Activated CD8-positive, alpha-beta memory T cell treated with anti-CD3 and anti-CD28 coated beads, Interleukin-2, amount 10 ng/mL, durations not matched to agents 7 days and 5 days (primary cell): Measurements from ENCODE around the gene CAAP1. TPM values are rescaled to one million over a fixed set of nuclear protein-coding genes. Genes with fewer than 3 reads are reported as not detected.

Experiments
- ATAC-seq: fragments of 150-1000 bp; cut with Tn5 transposase; one replicate; pipeline ENCODE4 v1.10.0; 2021; ENCODE audit warnings: moderate library complexity
- CTCF ChIA-PET: fragments of 350-600 bp; sonication (Branson Sonifier 250); formaldehyde crosslinking; loops from one replicate; lab custom pipeline; 2021; ENCODE audit warnings: antibody characterized with exemption; lab: Charles Lee
- DNase-seq: peaks from one replicate; pipeline ENCODE4 v3.0.0-alpha.2; 2020
- H3K27ac Mint-ChIP-seq: one replicate; pipeline ENCODE4 v1.8.0; 2021; ENCODE audit warnings: mild to moderate bottlenecking, mixed read lengths
- H3K27me3 Mint-ChIP-seq: one replicate; pipeline ENCODE4 v1.8.0; 2021; ENCODE audit warnings: mixed read lengths
- H3K36me3 Mint-ChIP-seq: one replicate; pipeline ENCODE4 v1.8.0; 2021; ENCODE audit warnings: mild to moderate bottlenecking, mixed read lengths
- H3K4me1 Mint-ChIP-seq: one replicate; pipeline ENCODE4 v1.8.0; 2021; ENCODE audit warnings: mixed read lengths
- H3K4me3 Mint-ChIP-seq: one replicate; pipeline ENCODE4 v1.8.0; 2021; ENCODE audit warnings: mild to moderate bottlenecking, moderate library complexity, mixed read lengths
- H3K9me3 Mint-ChIP-seq: one replicate; pipeline ENCODE4 v1.8.0; 2022; ENCODE audit warnings: low read depth, mixed read lengths
- total RNA-seq, 2 experiments: library from RNA; stranded (reverse); gene quantifications; one replicate each; pipeline ENCODE4 v1.2.3, GENCODE V29; 2021

CAAP1 gene
- total RNA-seq = 10 to 100 TPM; 18.0 to 18.1 TPM

GRCh38 chr9:26892251-26893029 is at the start of gene CAAP1:
CAAP1 (minus strand) TSS chr9:26892802; CDS start chr9:26892715, 87 bp downstream.
- Mint-ChIP-seq H3K4me1 (peaks cover 31% of the 10 kb centered on the region), H3K4me3 (peak within 1 kb of the TSS; percentile 86), H3K27ac (peak within 1 kb of the TSS; percentile 98), H3K27me3 (no peaks in the 10 kb centered on the region), H3K36me3 (peaks cover 6% of the 10 kb centered on the region), H3K9me3 (peaks cover 2% of the 10 kb centered on the region)
- peak; percentile 95 for ATAC-seq
- DNase-seq = peak; percentile 95
- CTCF ChIA-PET = interaction anchor here (0.8 to 2.4 kb wide), 9 partner anchors 13 to 134 kb away, joined by 3 to 13 read pairs (median 3); partner anchors contain the start of genes IFT74 and PLAA

- peak overlapping the region; percentile 71 for H3K27ac Mint-ChIP-seq
- DNase-seq (no peak), ATAC-seq (peak; percentile 31)
- CTCF ChIA-PET = no interaction called here
- H3K27me3 Mint-ChIP-seq = no peaks in the 10 kb centered on the region
- H3K4me1 Mint-ChIP-seq = peaks cover 66% of the 10 kb centered on the region
- H3K4me3 Mint-ChIP-seq = peak overlapping the region; percentile 6
- H3K36me3 Mint-ChIP-seq = peaks cover 60% of the 10 kb centered on the region
- no peaks in the 10 kb centered on the region for H3K9me3 Mint-ChIP-seq
These were observed 48.2 kb upstream of the CAAP1 start for GRCh38 chr9:26940779-26941178.

- peak; percentile 37 for ATAC-seq
- H3K36me3 Mint-ChIP-seq = peaks cover 55% of the 10 kb centered on the region
- CTCF ChIA-PET = no interaction called here
- no peaks in the 10 kb centered on the region for H3K9me3 Mint-ChIP-seq
- H3K27ac Mint-ChIP-seq = peak overlapping the region; percentile 71
- no peaks in the 10 kb centered on the region for H3K27me3 Mint-ChIP-seq
- no peak for DNase-seq
- H3K4me3 Mint-ChIP-seq = peak overlapping the region; percentile 6
- peaks cover 59% of the 10 kb centered on the region for H3K4me1 Mint-ChIP-seq
These were observed 47.5 kb upstream of the CAAP1 start for GRCh38 chr9:26939955-26940711.

GRCh38 chr9:26937816-26938371 is 45.3 kb upstream of the CAAP1 start:
- peaks cover 40% of the 10 kb centered on the region for H3K36me3 Mint-ChIP-seq
- no peaks in the 10 kb centered on the region for H3K27me3 Mint-ChIP-seq
- no peak overlapping the region for H3K27ac Mint-ChIP-seq
- ATAC-seq (no peak), DNase-seq (no peak)
- H3K4me1 Mint-ChIP-seq = peaks cover 38% of the 10 kb centered on the region
- H3K9me3 Mint-ChIP-seq = no peaks in the 10 kb centered on the region
- CTCF ChIA-PET = no interaction called here
- no peak overlapping the region for H3K4me3 Mint-ChIP-seq

GRCh38 chr9:26935847-26936246 is 43.2 kb upstream of the CAAP1 start:
- Mint-ChIP-seq H3K27me3 (no peaks in the 10 kb centered on the region), H3K4me3 (no peak overlapping the region), H3K36me3 (peaks cover 38% of the 10 kb centered on the region), H3K27ac (no peak overlapping the region), H3K4me1 (peaks cover 24% of the 10 kb centered on the region), H3K9me3 (no peaks in the 10 kb centered on the region)
- CTCF ChIA-PET = interaction anchor here (1.5 kb wide), 1 partner anchor 12 kb away, joined by 4 read pairs; no protein-coding TSS in a partner anchor
- ATAC-seq (no peak), DNase-seq (no peak)

GRCh38 chr9:26928902-26929495 is 36.4 kb upstream of the CAAP1 start:
- CTCF ChIA-PET = interaction anchor here (1.1 to 2.1 kb wide), 2 partner anchors 10 to 37 kb away, joined by 3 to 6 read pairs; no protein-coding TSS in a partner anchor
- no peak overlapping the region for H3K4me3 Mint-ChIP-seq
- no peaks in the 10 kb centered on the region for H3K27me3 Mint-ChIP-seq
- DNase-seq (no peak), ATAC-seq (no peak)
- no peaks in the 10 kb centered on the region for H3K4me1 Mint-ChIP-seq
- peaks cover 33% of the 10 kb centered on the region for H3K36me3 Mint-ChIP-seq
- no peaks in the 10 kb centered on the region for H3K9me3 Mint-ChIP-seq
- H3K27ac Mint-ChIP-seq = no peak overlapping the region

- DNase-seq = no peak
- Mint-ChIP-seq H3K27ac (no peak overlapping the region), H3K27me3 (no peaks in the 10 kb centered on the region), H3K4me3 (no peak overlapping the region), H3K9me3 (no peaks in the 10 kb centered on the region), H3K4me1 (no peaks in the 10 kb centered on the region), H3K36me3 (peaks cover 51% of the 10 kb centered on the region)
- no peak for ATAC-seq
- CTCF ChIA-PET = no interaction called here
These were observed 33.0 kb upstream of the CAAP1 start for GRCh38 chr9:26925609-26926008.

- no peaks in the 10 kb centered on the region for H3K4me1 Mint-ChIP-seq
- CTCF ChIA-PET = interaction anchor here (2.4 kb wide), 1 partner anchor 9 kb away, joined by 6 read pairs; no protein-coding TSS in a partner anchor
- no peaks in the 10 kb centered on the region for H3K27me3 Mint-ChIP-seq
- DNase-seq (no peak), ATAC-seq (no peak)
- H3K9me3 Mint-ChIP-seq = no peaks in the 10 kb centered on the region
- peaks cover 68% of the 10 kb centered on the region for H3K36me3 Mint-ChIP-seq
- no peak overlapping the region for H3K27ac Mint-ChIP-seq
- no peak overlapping the region for H3K4me3 Mint-ChIP-seq
These were observed 27.1 kb upstream of the CAAP1 start for GRCh38 chr9:26919698-26920097.

- Mint-ChIP-seq H3K36me3 (peaks cover 44% of the 10 kb centered on the region), H3K9me3 (no peaks in the 10 kb centered on the region), H3K27ac (no peak overlapping the region), H3K4me1 (no peaks in the 10 kb centered on the region), H3K4me3 (no peak overlapping the region), H3K27me3 (no peaks in the 10 kb centered on the region)
- CTCF ChIA-PET = no interaction called here
- ATAC-seq = no peak
- DNase-seq = no peak
These were observed 20.6 kb upstream of the CAAP1 start for GRCh38 chr9:26913138-26913668.

GRCh38 chr9:26904671-26905070 is 12.1 kb upstream of the CAAP1 start:
- no peak overlapping the region for H3K4me3 Mint-ChIP-seq
- no peak for ATAC-seq
- H3K27ac Mint-ChIP-seq = no peak overlapping the region
- no peaks in the 10 kb centered on the region for H3K4me1 Mint-ChIP-seq
- CTCF ChIA-PET = interaction anchor here (1.4 kb wide), 1 partner anchor 13 kb away, joined by 3 read pairs; no protein-coding TSS in a partner anchor
- H3K27me3 Mint-ChIP-seq = no peaks in the 10 kb centered on the region
- DNase-seq = no peak
- peaks cover 36% of the 10 kb centered on the region for H3K36me3 Mint-ChIP-seq
- no peaks in the 10 kb centered on the region for H3K9me3 Mint-ChIP-seq

GRCh38 chr9:26904070-26904469 is 11.5 kb upstream of the CAAP1 start:
- no peak overlapping the region for H3K27ac Mint-ChIP-seq
- CTCF ChIA-PET = no interaction called here
- H3K9me3 Mint-ChIP-seq = no peaks in the 10 kb centered on the region
- H3K27me3 Mint-ChIP-seq = no peaks in the 10 kb centered on the region
- ATAC-seq (no peak), DNase-seq (no peak)
- H3K4me1 Mint-ChIP-seq = no peaks in the 10 kb centered on the region
- H3K36me3 Mint-ChIP-seq = peaks cover 33% of the 10 kb centered on the region
- H3K4me3 Mint-ChIP-seq = no peak overlapping the region

GRCh38 chr9:26893030-26893676 is 551 bp upstream of the CAAP1 start:
- Mint-ChIP-seq H3K4me3 (peak overlapping the region; percentile 86), H3K27ac (peak overlapping the region; percentile 98), H3K27me3 (no peaks in the 10 kb centered on the region)

More at GRCh38 chr9:26893030-26893676, 551 bp upstream of the CAAP1 start:
- DNase-seq (no peak), ATAC-seq (no peak)
- CTCF ChIA-PET = interaction anchor here (1.6 to 2.4 kb wide), 3 partner anchors 14 to 62 kb away, joined by 4 to 13 read pairs (median 5); partner anchors contain the start of gene IFT74
- H3K36me3 Mint-ChIP-seq = peaks cover 5% of the 10 kb centered on the region
- H3K9me3 Mint-ChIP-seq = peaks cover 2% of the 10 kb centered on the region
- H3K4me1 Mint-ChIP-seq = peaks cover 28% of the 10 kb centered on the region
